Natural killer cell treated with Interleukin-12 subunit alpha and Interleukin-12 subunit beta and Interleukin-15 and Interleukin-18, amount 100 ng/mL, for 72 hours (primary cell): ENCODE data around the gene GART. TPM values are rescaled to one million over a fixed set of nuclear protein-coding genes. Genes with fewer than 3 reads are reported as not detected.

Source experiments
- ATAC-seq, 2 donors: fragments of 150-1000 bp; cut with Tn5 transposase in 1 of 2; sonication (Bioruptor Pico), chemical (Tn5 transposase) in 1 of 2; 2 replicates each; pipeline ENCODE4 v1.10.0; 2021
- DNase-seq: peaks from one replicate; pipeline ENCODE4 v3.0.0; 2022; ENCODE audit warnings: low spot score
- H3K27ac Mint-ChIP-seq, 2 donors: 1 replicate in 1 of 2; 2 replicates in 1 of 2; pipeline ENCODE4 v1.8.0; 2022; ENCODE audit warnings: mixed read lengths in 2 of 2, mild to moderate bottlenecking in 1 of 2, moderate library complexity in 1 of 2
- H3K27me3 Mint-ChIP-seq, 2 donors: 1 replicate in 1 of 2; 2 replicates in 1 of 2; pipeline ENCODE4 v1.8.0; 2022; ENCODE audit warnings: mixed read lengths in 2 of 2
- H3K36me3 Mint-ChIP-seq: one replicate; pipeline ENCODE4 v1.8.0; 2022; ENCODE audit warnings: mixed read lengths
- H3K4me1 Mint-ChIP-seq, 2 donors: 1 replicate in 1 of 2; 2 replicates in 1 of 2; pipeline ENCODE4 v1.8.0; 2022; ENCODE audit warnings: low read depth in 2 of 2, mixed read lengths in 2 of 2, mild to moderate bottlenecking in 1 of 2
- H3K4me3 Mint-ChIP-seq: one replicate; pipeline ENCODE4 v1.8.0; 2022; ENCODE audit warnings: mixed read lengths
- H3K9me3 Mint-ChIP-seq: 2 replicates; pipeline ENCODE4 v1.8.0; 2022; ENCODE audit warnings: mixed read lengths
- total RNA-seq, 2 donors: library from RNA; stranded (reverse); gene quantifications; one replicate each; pipeline ENCODE4 v1.2.3, GENCODE V29; 2022

GART gene
- total RNA-seq, 2 donors from 2014 or later = 127 to 163 TPM

- no peak overlapping the region for H3K27ac Mint-ChIP-seq
- H3K9me3 Mint-ChIP-seq = no peaks in the 10 kb centered on the region
- no peaks in the 10 kb centered on the region for H3K27me3 Mint-ChIP-seq
- DNase-seq (no peak), ATAC-seq (no peak)
- H3K4me3 Mint-ChIP-seq = no peak overlapping the region
- H3K4me1 Mint-ChIP-seq = peaks cover 20 to 26% of the 10 kb centered on the region in 2 donors
- peaks cover 31% of the 10 kb centered on the region for H3K36me3 Mint-ChIP-seq
Observed at GRCh38 chr21:33562389-33562788, 20.5 kb upstream of the GART start.

GRCh38 chr21:33561373-33561772 is 19.5 kb upstream of the GART start:
- H3K4me1 Mint-ChIP-seq = peaks cover 27 to 34% of the 10 kb centered on the region in 2 donors
- DNase-seq = no peak
- peak overlapping the region; percentile 10 to 53 for H3K27ac Mint-ChIP-seq
- H3K36me3 Mint-ChIP-seq = peaks cover 40% of the 10 kb centered on the region
- H3K27me3 Mint-ChIP-seq = no peaks in the 10 kb centered on the region
- no peaks in the 10 kb centered on the region for H3K9me3 Mint-ChIP-seq
- H3K4me3 Mint-ChIP-seq = no peak overlapping the region
- no peak for ATAC-seq

- H3K27ac Mint-ChIP-seq = peak overlapping the region; percentile 10 to 53
- DNase-seq (no peak), ATAC-seq (no peak)
- H3K27me3 Mint-ChIP-seq = no peaks in the 10 kb centered on the region
- no peak overlapping the region for H3K4me3 Mint-ChIP-seq
- H3K36me3 Mint-ChIP-seq = peaks cover 45% of the 10 kb centered on the region
- no peaks in the 10 kb centered on the region for H3K9me3 Mint-ChIP-seq
- H3K4me1 Mint-ChIP-seq = peaks cover 31 to 38% of the 10 kb centered on the region in 2 donors
Observed at GRCh38 chr21:33560965-33561364, 19.0 kb upstream of the GART start.

- no peak overlapping the region for H3K27ac Mint-ChIP-seq
- H3K36me3 Mint-ChIP-seq = peaks cover 52% of the 10 kb centered on the region
- ATAC-seq (no peak), DNase-seq (no peak)
- H3K4me3 Mint-ChIP-seq = no peak overlapping the region
- H3K9me3 Mint-ChIP-seq = no peaks in the 10 kb centered on the region
- peaks cover 36 to 49% of the 10 kb centered on the region in 2 donors for H3K4me1 Mint-ChIP-seq
- no peaks in the 10 kb centered on the region for H3K27me3 Mint-ChIP-seq
Observed at GRCh38 chr21:33559813-33560212, 17.9 kb upstream of the GART start.

- H3K9me3 Mint-ChIP-seq = no peaks in the 10 kb centered on the region
- peaks cover 42 to 58% of the 10 kb centered on the region in 2 donors for H3K4me1 Mint-ChIP-seq
- H3K27ac Mint-ChIP-seq = no peak overlapping the region
Observed at GRCh38 chr21:33558777-33559421, 17.0 kb upstream of the GART start.

GRCh38 chr21:33557447-33557846 is 15.5 kb upstream of the GART start:
- no peaks in the 10 kb centered on the region for H3K9me3 Mint-ChIP-seq
- DNase-seq = no peak
- no peak overlapping the region for H3K27ac Mint-ChIP-seq
- H3K36me3 Mint-ChIP-seq = peaks cover 62% of the 10 kb centered on the region
- peaks cover 44 to 53% of the 10 kb centered on the region in 2 donors for H3K4me1 Mint-ChIP-seq
- ATAC-seq = no peak
- no peaks in the 10 kb centered on the region for H3K27me3 Mint-ChIP-seq
- H3K4me3 Mint-ChIP-seq = no peak overlapping the region

More at GRCh38 chr21:33558777-33559421, 17.0 kb upstream of the GART start:
- Mint-ChIP-seq H3K27me3 (no peaks in the 10 kb centered on the region), H3K36me3 (peaks cover 61% of the 10 kb centered on the region), H3K4me3 (no peak overlapping the region)
- ATAC-seq (no peak), DNase-seq (no peak)

- H3K9me3 Mint-ChIP-seq = no peaks in the 10 kb centered on the region
- peaks cover 55% of the 10 kb centered on the region for H3K36me3 Mint-ChIP-seq
- H3K27me3 Mint-ChIP-seq = no peaks in the 10 kb centered on the region
- no peak overlapping the region for H3K27ac Mint-ChIP-seq
- DNase-seq (no peak), ATAC-seq (no peak)
- peak overlapping the region; percentile 47 for H3K4me3 Mint-ChIP-seq
- H3K4me1 Mint-ChIP-seq = peaks cover 38 to 48% of the 10 kb centered on the region in 2 donors
Observed at GRCh38 chr21:33554982-33555344, 13.0 kb upstream of the GART start.

GRCh38 chr21:33554236-33554981 is 12.5 kb upstream of the GART start:
- Mint-ChIP-seq H3K4me3 (peak overlapping the region; percentile 47), H3K27ac (no peak overlapping the region), H3K9me3 (no peaks in the 10 kb centered on the region), H3K36me3 (peaks cover 61% of the 10 kb centered on the region), H3K27me3 (no peaks in the 10 kb centered on the region), H3K4me1 (peaks cover 40 to 54% of the 10 kb centered on the region in 2 donors)
- no peak for DNase-seq
- ATAC-seq = no peak

GRCh38 chr21:33552999-33553598 is 11.2 kb upstream of the GART start:
- Mint-ChIP-seq H3K4me1 (peaks cover 38 to 49% of the 10 kb centered on the region in 2 donors), H3K36me3 (peaks cover 56% of the 10 kb centered on the region), H3K9me3 (no peaks in the 10 kb centered on the region), H3K27me3 (no peaks in the 10 kb centered on the region), H3K4me3 (no peak overlapping the region), H3K27ac (no peak overlapping the region)
- ATAC-seq (no peak), DNase-seq (no peak)

- Mint-ChIP-seq H3K4me1 (peaks cover 38 to 49% of the 10 kb centered on the region in 2 donors), H3K4me3 (no peak overlapping the region), H3K36me3 (peaks cover 51% of the 10 kb centered on the region), H3K27ac (no peak overlapping the region), H3K9me3 (no peaks in the 10 kb centered on the region), H3K27me3 (no peaks in the 10 kb centered on the region)
- DNase-seq = no peak
- ATAC-seq = no peak
Observed at GRCh38 chr21:33552093-33552998, 10.4 kb upstream of the GART start.

GRCh38 chr21:33551664-33552063 is 9.7 kb upstream of the GART start:
- H3K27ac Mint-ChIP-seq = no peak overlapping the region
- no peaks in the 10 kb centered on the region for H3K27me3 Mint-ChIP-seq
- peaks cover 44% of the 10 kb centered on the region for H3K36me3 Mint-ChIP-seq
- DNase-seq (no peak), ATAC-seq (no peak)
- H3K4me1 Mint-ChIP-seq = peaks cover 34 to 45% of the 10 kb centered on the region in 2 donors
- H3K4me3 Mint-ChIP-seq = no peak overlapping the region
- no peaks in the 10 kb centered on the region for H3K9me3 Mint-ChIP-seq

- H3K4me3 Mint-ChIP-seq = no peak overlapping the region
- H3K4me1 Mint-ChIP-seq = peaks cover 29 to 40% of the 10 kb centered on the region in 2 donors
- H3K27ac Mint-ChIP-seq = no peak overlapping the region
- peaks cover 38% of the 10 kb centered on the region for H3K36me3 Mint-ChIP-seq
- ATAC-seq = no peak
- H3K27me3 Mint-ChIP-seq = no peaks in the 10 kb centered on the region
- H3K9me3 Mint-ChIP-seq = no peaks in the 10 kb centered on the region
- no peak for DNase-seq
Observed at GRCh38 chr21:33550772-33551660, 9.1 kb upstream of the GART start.
